GM15510 (cell line): Measurements from ENCODE around the gene OXSR1.

ENCODE experiments used
- POLR2A ChIP-seq: IDR thresholded peaks from 3 replicates; pipeline ENCODE4 v1.6.1; 2011; ENCODE audit warnings: borderline replicate concordance; ENCODE audit not compliant: insufficient read length; ENCODE audit errors: extremely low read depth

The OXSR1 gene

GRCh38 chr3:38167591-38167990 lies 2.3 kb downstream of the OXSR1 start:
- TF ChIP-seq POLR2A, result no peak

- TF ChIP-seq POLR2A, result no peak
Measured at GRCh38 chr3:38168151-38169026, 3.1 kb downstream of the OXSR1 start.

GRCh38 chr3:38169027-38169317 lies 3.6 kb downstream of the OXSR1 start:
- TF ChIP-seq POLR2A, result no peak

- TF ChIP-seq POLR2A, result no peak
Measured at GRCh38 chr3:38170722-38171121, 5.4 kb downstream of the OXSR1 start.

GRCh38 chr3:38171622-38172021 lies 6.3 kb downstream of the OXSR1 start:
- no peak for TF ChIP-seq POLR2A

- no peak for TF ChIP-seq POLR2A
Measured at GRCh38 chr3:38173834-38174418, 8.6 kb downstream of the OXSR1 start.

GRCh38 chr3:38177181-38177580 lies 11.8 kb downstream of the OXSR1 start:
- TF ChIP-seq POLR2A, result no peak

GRCh38 chr3:38186781-38187180 lies 21.4 kb downstream of the OXSR1 start:
- TF ChIP-seq POLR2A, result no peak

GRCh38 chr3:38190481-38190881 lies 25.1 kb downstream of the OXSR1 start:
- TF ChIP-seq POLR2A, result no peak

- no peak for TF ChIP-seq POLR2A
Measured at GRCh38 chr3:38203690-38204089, 38.4 kb downstream of the OXSR1 start.

GRCh38 chr3:38204599-38205471 lies 39.5 kb downstream of the OXSR1 start:
- no peak for TF ChIP-seq POLR2A

- no peak for TF ChIP-seq POLR2A
Measured at GRCh38 chr3:38205472-38205805, 40.1 kb downstream of the OXSR1 start.

GRCh38 chr3:38207254-38208003 lies 42.1 kb downstream of the OXSR1 start:
- TF ChIP-seq POLR2A, result no peak

- TF ChIP-seq POLR2A, result no peak
Measured at GRCh38 chr3:38210141-38210757, 44.9 kb downstream of the OXSR1 start.
